ENCODE results near the gene ZKSCAN4.

GRCh38 chr6:28258877-28259777, 7.1 kb upstream of the ZKSCAN4 start, which contains the start of gene NKAPL:
- TF ChIP-seq MAX (IDR thresholded peaks at IDR 0.05), result no peak
- TF ChIP-seq REST (IDR thresholded peaks at IDR 0.05; ENCODE audit: low read depth), result no peak
- TF ChIP-seq EGR1 (IDR thresholded peaks at IDR 0.05), result no peak
- TF ChIP-seq EP300 (IDR thresholded peaks at IDR 0.05; ENCODE audit: borderline replicate concordance), result no peak
- TF ChIP-seq CREB1 (IDR thresholded peaks at IDR 0.05; ENCODE audit: low read depth), result no peak
- no peak for TF ChIP-seq FOXM1 (IDR thresholded peaks at IDR 0.05; ENCODE audit: borderline replicate concordance, low read depth)
- TF ChIP-seq NFIC (IDR thresholded peaks at IDR 0.05), result no peak
- TF ChIP-seq CEBPB (IDR thresholded peaks at IDR 0.05), result no peak
